ENCODE measurements around the gene MS4A10.

The MS4A10 gene

DNA sequence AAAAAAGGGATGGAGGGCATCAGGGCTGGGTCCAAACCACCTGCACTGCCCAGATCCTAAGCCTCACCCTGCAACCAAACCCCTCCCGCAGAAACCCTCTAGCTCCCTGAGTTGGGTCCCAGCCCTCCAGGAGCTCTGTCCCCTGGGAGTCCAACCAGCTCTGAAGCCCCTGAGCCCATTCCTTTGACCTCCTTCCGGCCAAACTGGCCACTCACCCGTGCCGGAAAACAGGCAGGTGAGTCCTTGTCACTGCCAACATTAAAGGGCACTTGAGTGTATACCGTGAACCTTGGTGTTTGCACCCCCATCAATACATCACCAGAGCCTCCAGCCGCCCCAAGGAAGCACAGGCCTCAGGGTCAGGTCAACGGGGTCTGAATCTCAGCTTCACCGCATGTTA lies 16.9 kb upstream of the MS4A10 start:
- TF ChIP-seq ZFX (IDR thresholded peaks at IDR 0.05) (no peak), CTCF (conservative IDR thresholded peaks at IDR 0.05) (no peak)

GRCh38 chr11:60769273-60769672 lies 15.9 kb upstream of the MS4A10 start:
- no peak overlapping the region for H3K27ac ChIP-seq
- no peak for TF ChIP-seq CTCF (conservative IDR thresholded peaks at IDR 0.05)
- no peak for TF ChIP-seq ZFX (IDR thresholded peaks at IDR 0.05)

More for the DNA sequence above, 16.9 kb upstream of the MS4A10 start:
- H3K27ac ChIP-seq = no peak overlapping the region

DNA sequence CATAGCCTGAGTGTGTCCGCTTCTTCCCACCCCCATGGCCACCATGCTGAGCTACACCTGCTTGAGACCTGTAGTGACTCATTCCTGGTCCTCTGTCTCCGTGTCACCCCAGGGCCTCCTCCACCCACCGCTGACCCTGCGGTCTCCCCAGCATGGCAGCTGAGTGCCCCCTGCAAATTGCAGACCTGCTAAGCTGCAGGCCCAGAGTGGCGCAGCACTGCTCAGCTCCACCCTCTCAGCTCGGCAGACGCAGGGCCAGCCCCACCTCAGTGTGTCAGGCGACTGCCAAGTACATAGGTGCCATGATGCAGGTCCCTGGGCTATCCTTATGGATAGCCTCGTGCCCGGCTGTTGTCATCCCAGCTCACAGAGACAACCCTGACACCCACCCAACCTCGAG lies 15.3 kb upstream of the MS4A10 start:
- H3K27ac ChIP-seq = no peak overlapping the region
- TF ChIP-seq ZFX (IDR thresholded peaks at IDR 0.05) = no peak
- TF ChIP-seq CTCF (conservative IDR thresholded peaks at IDR 0.05) = no peak

- no peak overlapping the region for H3K27ac ChIP-seq
- TF ChIP-seq ZFX (IDR thresholded peaks at IDR 0.05) (no peak), CTCF (conservative IDR thresholded peaks at IDR 0.05) (no peak)
Observed at GRCh38 chr11:60771146-60771545, 14.0 kb upstream of the MS4A10 start.

GRCh38 chr11:60771879-60772525 lies 13.1 kb upstream of the MS4A10 start:
- no peak overlapping the region for H3K27ac ChIP-seq
- TF ChIP-seq CTCF (conservative IDR thresholded peaks at IDR 0.05) (no peak), ZFX (IDR thresholded peaks at IDR 0.05) (no peak)

- no peak overlapping the region for H3K27ac ChIP-seq
- TF ChIP-seq ZFX (IDR thresholded peaks at IDR 0.05) (no peak), CTCF (conservative IDR thresholded peaks at IDR 0.05) (no peak)
Observed at GRCh38 chr11:60772666-60773065, 12.5 kb upstream of the MS4A10 start.

DNA sequence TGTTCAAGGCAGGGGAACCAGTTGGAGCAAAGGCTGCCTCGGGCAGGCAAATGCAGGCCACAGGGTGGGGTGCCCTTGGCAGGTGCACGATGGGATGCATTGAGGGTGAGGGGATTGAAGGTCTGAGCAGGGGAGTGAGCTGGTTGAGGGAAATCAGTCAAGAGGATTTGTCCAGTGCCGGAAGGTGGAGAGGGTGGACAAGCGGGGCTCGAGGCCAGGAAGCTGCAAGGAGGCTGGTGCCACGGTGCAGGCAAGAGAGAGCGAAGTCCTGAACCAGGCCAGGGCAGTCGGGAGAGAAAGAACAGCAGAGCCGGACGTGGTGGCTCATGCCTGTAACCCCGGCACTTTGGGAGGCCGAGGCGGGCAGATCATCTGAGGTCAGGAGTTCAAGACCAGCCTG lies 10.4 kb upstream of the MS4A10 start:
- TF ChIP-seq CTCF (conservative IDR thresholded peaks at IDR 0.05) = no peak
- TF ChIP-seq ZFX (IDR thresholded peaks at IDR 0.05) = no peak
- no peak overlapping the region for H3K27ac ChIP-seq

Measured in C4-2B (cell line).